GM21825 (cell line): ENCODE results near the gene CRB3.
"Not testable (repeated sequence)": the region's sequence is repeated elsewhere in the genome, so short reads cannot be mapped to it uniquely, and the experiment has no call there.

ENCODE experiments used
- ATAC-seq: cut with Tn5 transposase; IDR thresholded peaks from one replicate; pipeline ENCODE4 v1.9.1; 2021; ENCODE audit warnings: mild to moderate bottlenecking, moderate library complexity; ENCODE audit not compliant: unreplicated experiment

The CRB3 gene

DNA sequence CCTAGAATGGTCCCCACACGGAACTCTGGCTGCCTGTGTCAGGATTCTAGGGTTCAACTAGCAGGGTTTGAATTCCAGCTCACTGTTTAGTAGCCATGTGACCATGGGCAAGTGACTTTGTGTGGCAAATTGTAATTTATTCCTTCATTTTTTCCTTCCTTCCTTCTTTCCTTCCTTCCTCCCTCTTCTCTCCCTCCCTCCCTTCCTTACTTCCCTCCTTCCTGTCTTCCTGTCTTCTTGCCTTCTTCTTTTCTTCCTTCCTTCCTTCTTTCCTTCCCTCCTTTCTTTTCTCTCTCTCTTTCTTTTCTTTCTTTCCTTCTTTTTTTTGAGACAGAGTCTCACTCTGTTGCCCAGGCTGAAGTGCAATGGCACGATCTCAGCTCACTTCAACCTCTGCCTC is 26.1 kb downstream of the CRB3 start:
- ATAC-seq = no peak

DNA sequence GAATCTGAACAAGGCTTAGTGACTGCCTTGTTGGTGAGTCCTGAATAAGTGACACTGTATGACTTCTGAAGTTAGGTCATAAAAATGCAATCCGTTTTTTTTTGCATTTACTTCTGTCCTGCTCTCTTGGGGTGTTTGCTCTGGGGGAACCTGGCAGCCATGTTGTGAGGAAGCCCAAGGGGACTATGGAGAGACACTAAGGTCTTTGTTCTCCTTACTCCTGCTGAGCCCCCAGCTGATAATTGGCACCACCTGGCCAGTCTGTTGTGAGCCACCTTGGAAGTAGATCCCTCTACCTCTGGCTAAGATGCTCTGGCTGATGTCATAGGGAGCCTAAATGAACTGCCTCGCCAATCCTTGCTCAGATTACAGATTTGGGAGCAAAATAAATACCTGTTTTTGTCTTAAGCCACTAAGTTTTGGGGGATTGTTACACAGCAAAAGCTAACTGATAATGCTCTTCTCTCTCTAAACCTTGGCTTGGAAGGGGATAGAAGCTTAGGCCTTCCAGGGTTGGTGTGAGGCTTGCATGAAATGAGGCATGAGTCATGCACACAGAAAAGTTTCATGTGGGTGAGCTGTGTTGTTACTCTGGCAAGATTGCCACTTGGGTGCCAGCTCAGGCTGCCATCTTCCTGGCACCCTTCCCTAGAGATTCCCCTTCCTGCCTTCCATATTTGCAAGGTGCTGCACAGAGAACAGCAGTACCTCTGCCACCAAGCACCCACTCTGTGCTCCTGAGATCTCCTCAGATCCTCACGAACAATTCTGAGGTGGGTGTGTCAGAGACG is 27.9 kb downstream of the CRB3 start:
- ATAC-seq = no peak

DNA sequence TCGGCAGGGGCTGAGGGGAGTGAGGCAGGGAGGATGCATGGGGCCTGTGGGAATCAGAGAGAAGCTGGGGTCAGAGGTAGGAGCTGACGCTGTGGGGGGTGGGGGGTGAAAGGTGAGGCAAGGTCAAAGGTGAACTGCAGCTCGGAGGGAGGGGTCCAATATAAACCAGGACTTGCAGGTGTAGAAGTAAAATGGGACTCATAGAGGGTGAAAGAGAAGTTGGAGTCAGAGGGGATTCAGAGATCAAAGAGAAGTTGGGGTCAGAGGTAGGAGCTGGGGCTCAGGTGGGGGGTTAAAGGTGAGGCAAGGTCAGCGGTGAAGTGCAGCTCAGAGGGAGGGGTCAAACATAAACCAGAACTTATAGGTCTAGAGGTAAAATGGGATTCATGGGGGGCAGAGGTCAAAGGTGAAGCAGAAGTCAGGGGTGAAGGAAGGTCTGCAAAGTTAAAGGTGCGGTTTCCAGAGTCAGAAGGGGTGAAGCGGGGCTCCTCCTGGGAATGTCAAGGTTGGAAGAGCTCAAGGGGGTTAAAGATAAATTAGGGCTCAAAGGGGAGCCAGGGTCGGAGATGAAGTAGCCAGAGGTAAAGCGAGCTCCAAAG is 30.5 kb downstream of the CRB3 start:
- ATAC-seq = no peak

DNA sequence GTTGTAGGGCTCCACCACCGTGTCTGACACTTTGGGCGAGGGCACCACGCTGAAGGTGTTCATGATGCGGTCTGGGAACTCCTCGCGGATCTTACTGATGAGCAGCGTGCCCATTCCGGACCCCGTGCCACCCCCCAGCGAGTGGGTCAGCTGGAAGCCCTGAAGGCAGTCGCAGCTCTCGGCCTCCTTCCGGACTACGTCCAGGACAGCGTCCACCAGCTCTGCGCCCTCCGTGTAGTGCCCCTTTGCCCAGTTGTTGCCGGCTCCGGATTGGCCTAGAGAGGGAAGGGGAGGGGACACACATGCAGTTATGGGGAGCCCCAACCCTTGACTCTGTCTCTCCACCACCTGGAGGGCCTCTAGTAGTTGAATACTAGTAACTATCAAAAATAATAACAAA is 31.9 kb downstream of the CRB3 start:
- ATAC-seq = no peak

DNA sequence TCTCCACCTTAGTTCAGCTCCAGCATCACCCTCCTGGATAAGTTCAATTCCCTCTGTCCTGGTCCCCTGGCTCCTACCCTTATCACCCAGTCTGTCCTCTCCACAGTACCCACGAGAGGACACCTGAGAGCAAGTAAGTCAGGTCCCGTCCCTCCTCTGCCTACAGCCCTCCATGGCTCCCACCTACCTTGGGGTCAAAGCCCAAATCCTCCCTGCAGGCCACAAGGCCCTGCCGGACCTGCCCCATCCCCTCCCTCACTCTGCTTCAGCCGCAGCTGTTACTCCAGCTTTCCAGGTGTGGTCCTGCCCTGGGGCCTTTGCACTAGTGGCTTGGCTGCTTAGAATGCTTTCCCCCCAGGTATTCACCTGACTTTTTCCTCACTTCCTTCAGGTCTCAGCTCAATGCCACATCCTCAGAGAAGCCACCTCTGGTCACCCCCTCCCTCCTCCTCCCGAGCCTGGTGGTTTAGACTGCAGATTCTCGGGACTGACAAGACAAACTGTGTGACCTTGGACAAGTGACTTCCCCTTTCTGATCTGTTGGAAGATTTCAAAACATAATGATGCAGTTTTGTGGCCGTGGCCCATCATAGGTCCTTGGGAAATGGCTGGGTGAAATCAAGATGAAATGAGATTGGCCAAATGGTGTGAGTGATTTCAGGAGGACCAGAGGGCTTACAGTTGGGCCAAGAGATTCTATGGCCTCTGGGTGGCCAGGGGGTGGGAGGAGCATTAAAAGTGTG is 34.4 kb downstream of the CRB3 start:
- ATAC-seq = no peak

DNA sequence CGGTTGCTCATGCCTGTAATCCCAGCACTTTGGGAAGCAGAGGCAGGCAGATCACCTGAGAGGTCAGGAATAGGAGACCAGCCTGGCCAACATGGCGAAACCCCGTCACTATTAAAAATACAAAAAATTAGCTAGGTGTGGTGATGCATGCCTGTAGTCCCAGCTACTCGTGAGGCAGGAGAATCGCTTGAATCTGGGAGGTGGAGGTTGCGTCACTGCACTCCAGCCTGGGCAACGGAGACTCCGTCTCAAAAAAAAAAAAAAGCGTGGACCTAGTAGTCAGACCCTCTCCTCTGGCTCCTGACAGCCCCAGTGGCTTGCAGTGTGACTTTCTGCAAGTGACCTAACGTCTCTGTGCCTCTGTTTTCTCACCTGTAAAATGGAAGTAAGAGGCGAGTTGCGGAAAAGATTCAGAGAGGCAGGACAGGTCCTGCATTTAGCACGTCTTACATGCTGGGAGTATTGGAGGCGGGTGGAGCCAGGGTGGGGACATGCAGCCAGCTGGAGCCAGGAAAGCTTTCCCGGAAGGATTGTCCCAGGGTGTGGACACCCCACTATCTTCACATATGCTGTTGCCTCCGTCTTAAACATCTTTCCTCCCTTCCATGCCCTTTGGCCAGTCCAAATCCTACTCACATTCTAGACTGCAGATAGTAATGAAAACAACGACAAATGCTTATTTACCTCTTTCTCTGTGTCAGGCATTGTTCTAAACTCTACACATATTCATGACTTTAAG is 35.1 kb downstream of the CRB3 start:
- no peak for ATAC-seq

DNA sequence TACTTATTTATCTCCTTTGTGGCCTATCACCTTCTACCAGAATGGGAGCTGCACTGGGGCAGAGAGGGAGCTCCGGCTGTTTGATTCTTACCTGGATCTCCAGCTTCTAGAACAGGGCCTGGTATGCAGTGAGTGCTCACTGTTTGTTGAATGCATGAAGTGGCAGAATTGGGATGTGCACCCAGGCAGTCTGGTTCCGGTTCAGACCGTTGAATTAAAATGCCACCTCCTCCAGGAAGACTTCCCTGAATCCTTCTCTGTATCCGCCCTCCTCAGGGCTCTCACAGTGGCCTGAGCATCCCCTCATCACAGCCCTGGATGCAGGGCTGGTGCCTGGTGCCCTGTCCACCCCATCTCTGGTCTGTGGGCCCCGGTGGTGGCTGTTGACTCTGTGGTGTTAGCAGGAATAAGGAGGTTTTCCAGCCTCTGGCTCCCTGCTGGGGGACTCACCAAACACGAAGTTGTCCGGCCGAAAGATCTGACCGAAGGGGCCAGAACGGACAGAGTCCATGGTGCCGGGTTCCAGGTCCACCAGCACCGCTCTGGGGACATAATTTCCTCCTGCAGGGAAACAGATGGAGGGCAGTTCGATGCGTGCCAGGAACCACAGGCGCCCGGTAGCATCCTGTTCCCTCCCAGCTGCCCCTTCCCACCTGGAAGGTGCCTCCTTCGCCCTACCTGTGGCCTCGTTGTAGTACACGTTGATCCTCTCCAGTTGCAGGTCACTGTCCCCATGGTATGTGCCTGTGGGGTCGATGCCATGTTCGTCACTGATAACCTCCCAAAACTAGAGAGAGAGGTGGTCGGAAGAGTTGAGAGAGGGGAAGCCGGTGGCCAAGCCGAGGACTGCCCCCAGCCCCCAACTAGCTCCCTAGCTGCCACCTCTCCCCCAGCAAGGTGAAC is 37.0 kb downstream of the CRB3 start:
- ATAC-seq = no peak

DNA sequence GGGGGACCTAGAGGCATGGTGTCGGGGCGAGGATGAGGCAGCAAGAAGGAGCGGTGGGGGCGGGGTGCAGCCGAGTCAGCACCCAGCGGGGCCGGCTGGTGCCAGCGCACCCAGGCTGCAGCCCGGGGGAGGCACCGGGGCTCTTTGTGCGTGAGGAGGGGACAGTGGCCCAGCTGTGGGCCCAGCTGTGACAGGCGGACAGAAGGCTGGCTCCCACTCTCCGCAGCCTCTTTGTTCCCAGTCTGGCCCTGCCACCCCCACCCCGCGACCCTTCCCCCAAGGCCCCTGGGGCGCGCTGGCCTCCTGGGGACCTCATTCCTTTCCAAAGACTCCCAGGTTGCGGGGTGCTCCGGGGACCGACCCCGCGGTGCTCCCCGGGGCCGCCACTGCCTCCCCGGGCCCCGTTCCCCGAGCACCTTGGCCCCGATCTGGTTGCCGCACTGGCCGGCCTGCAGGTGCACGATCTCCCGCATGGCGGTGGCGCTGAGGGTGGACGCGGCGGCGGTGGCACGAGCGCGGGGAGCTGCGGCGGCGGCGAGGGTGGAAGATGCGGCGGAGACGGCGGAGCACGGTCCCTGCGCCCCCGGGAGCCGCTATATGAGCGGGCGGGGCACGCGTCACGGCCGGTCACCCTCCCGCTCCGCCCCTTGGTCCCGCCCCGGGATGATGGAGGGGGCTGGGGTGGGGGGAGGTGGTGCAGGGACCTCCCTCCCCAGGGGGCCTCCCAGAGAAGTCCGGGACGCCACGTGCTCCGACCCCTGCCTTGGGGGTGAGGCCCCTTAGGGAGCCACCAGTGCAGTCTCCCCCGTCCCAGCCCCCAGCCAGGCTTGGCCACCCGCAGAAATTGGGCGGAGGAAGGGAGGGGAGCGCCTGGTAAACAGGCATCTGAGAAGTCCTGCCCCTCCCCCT is 37.9 kb downstream of the CRB3 start, which contains the start of gene TUBB4A:
TSS of gene TUBB4A (minus strand) at position 570 of the 909 bp plus-strand sequence. CDS start at position 473, 97 bp downstream.
- no peak for ATAC-seq

DNA sequence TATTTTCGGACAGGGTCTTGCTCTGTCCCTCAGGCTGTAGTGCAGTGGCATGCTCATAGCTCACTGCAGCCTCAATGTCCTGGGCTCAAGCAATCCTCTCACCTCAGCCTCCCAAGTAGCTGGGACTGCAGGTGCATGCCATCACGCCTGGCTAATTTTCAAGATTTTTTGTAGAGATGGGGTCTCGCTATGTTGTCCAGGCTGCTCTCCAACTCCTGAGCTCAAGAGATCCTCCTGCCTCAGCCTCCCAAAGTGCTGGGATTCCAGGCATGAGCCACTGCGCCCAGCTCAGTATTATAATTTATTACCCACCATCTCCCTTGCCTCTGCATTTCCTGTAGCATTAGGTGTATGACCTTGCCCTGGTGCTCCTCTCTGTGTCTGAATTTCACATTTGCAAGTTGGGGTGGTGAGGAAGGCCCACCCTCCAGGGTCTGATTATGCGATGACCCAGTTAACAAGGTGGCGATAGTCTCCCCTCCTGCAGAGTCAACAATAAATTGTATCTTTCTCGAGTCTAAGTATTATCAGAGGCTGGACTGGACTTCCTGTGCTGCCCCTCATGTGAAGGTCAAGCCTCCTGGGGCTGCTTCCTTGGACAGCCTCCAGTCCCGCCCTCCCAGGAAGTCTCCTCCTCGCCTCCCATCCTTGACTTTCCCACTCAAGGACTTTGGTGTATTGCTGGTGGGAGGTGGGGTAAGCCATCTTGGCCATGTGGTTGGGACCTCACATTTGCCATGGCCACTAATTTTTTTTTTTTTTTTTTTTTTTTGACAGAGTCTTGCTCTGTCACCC is 39.5 kb downstream of the CRB3 start:
- no peak for ATAC-seq

DNA sequence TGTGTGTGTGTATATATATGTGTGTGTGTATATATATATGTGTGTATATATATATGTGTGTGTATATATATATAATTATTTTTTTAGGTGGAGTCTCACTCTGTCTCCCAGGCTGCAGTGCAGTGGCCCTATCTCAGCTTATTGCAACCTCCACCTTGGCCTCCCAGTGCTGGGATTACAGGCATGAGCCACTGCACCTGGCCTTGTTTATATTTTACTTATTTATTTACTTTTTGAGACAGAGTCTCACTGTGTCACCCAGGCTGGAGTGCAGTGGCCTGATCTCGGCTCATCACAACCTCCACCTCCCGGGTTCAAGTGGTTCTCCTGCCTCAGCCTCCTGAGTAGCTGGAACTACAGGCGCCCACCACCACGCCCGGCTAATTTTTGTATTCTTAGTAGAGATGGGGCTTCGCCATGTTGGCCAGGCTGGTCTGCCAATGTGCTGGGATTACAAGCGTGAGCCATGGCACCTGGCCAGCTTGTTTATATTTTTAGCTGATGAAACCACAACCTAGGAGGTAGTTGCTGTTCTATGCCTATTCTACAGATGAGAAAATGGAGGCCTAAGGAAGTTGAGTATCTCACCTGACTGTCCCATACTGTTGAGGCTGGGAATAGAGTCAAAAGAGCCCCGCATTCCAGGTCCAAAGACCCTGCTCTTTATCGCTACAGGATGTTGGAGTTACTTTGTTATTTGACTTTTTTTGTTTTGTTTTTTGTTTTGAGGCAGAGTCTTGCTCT is 44.1 kb downstream of the CRB3 start:
- ATAC-seq = not testable (repeated sequence)

DNA sequence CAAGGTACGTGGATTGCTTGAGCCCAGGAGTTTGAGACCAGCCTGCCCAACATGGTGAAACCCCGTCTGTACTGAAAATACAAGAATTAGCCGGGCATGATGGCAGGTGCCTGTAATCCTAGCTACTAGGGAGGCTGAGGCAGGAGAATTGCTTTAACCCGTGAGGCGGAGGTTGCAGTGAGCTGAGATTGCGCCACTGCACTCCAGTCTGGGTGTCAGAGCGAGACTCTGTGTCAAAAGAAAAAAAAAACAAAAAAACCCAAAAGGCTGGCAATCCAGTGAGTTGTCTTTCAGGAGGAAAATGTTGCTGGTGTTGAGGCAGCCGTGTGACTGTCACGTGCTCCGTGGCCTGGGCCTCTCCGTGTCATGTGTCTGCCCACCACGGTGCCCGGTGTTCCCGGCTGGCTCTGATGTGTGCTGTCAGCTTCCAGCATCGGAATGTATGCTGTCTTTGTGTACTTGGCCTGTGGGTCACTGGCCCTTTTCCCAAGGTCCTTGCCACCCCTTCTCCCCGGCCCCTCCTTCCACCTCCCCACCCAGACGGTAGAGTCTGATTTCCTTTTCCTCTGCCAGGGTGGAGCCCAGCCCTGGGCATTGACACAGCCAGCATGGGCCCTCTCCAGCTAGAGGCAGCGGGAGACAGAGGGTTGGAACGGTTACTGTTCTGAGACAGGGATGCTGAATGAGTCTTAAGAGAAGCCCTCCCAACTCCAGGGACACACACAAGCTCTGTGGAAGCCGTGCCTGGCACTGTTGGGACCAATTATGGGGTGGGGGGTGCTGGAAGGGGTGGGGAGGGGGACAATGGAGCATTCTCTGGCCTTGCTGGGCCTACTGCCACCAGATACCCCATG is 45.3 kb downstream of the CRB3 start:
- no peak for ATAC-seq

DNA sequence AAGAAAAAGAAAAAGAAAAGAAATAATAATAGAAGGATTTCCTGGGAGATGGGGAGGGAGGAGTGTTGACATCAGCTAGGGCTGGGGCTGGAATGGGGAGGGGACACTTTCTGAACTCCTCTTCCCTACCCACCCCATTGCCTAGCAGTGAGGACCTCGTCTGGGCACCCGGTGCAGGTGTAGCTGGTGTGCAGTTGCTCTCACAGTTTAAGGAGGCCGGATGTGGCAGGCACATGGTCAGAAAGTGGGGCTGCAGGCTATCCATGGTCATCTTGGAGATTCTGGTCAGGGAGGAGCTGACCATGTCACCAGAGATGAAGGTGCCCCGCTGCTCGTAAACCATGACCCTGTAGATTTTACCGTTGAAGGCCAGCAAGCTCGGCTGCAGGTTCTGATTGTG is 46.5 kb downstream of the CRB3 start:
- ATAC-seq = no peak

DNA sequence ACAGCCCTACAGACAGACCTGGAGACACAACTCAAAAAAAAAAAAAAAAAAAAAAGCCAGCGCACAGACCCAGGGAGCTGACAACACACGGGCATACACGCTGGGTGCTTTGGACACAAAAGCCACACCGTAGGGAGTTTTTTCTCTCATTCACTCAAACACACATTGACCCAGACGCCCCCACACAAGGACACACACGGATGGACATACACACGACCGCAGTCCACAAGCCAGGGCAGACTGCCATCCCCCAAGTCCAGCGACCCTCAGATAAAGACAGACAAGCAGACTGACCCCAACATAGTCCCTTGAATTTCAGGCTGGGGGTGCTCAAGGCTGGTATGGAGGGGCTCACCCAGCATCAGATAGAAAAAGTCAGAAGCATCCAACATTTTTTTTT is 50.0 kb downstream of the CRB3 start:
- ATAC-seq = no peak

DNA sequence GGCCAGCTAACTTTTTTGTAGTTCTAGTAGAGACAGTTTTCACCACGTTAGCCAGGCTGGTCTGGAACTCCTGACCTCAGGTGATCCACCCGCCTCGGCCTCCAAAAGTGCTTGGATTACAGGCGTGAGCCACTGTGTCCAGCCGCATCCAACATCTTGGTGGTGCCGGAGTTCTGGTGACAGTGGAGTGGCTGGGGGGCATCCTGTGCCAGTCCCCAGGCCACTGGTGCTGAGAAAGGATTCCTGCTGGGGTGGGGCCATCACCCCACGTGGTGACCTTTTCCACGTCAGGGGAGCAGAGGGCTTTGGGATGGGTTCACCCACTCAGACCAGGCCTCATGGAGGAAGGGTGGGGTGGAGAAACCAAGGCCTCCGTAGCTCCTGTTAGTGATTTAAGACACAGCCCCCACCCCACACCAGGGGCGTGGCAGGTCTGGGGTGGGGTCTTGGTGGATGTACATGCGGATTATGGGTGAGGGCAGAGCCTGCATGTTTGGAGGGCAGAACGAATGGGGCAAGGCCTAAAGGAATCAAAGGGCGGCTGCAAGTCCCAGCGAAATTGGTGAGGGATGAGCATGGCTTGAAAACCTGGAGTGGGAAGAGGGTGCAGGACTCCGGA is 51.0 kb downstream of the CRB3 start:
- no peak for ATAC-seq

DNA sequence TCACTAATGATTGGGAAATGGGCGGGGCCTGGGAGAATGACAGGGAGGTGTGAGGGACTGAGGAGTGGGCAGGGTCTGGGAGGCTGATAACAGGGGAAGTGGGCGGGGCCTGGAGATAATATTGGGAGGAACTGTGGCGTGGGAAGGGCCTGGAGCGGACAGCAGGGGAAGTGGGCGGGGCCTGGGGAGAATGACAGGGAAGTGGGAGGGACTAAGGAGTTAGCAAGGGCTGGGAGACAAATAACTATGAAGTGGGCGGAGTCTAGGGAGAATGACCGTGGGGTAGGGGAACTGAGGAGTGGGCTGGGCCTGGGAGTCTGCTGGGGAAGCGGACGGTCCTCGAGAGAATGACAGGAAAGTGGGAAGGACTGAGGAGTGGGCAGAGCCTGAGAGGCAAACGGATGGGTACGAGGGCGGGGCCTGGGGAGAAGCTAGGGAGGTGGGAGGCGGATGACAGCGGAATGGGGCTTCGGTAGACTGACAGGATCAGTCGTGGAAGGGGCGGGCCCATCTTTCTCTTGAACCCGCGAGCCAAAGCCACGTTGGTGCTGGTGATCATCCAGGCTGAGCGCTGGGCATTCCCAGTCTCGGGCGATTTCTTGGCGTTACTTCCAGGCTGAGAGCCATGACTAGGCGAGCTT is 52.1 kb downstream of the CRB3 start:
- ATAC-seq = peak; percentile 36
